ENCODE results near the gene GALNT13. TPM values are rescaled to one million over a fixed set of nuclear protein-coding genes. Genes with fewer than 3 reads are reported as not detected.
A peak's percentile ranks its signal among the peaks of the same experiment; 100 is the strongest.

Gene GALNT13
- total RNA-seq, 1 donor from 2014 or later: 0.46 TPM

- TF ChIP-seq CTCF (IDR thresholded peaks at IDR 0.05; ENCODE audit: insufficient read depth, low read length, poor library complexity, severe bottlenecking): peak; percentile 29
- no peak overlapping the region for H3K4me3 ChIP-seq (ENCODE audit: low read depth, low read length)
- no peaks in the 10 kb centered on the region for H3K36me3 ChIP-seq (ENCODE audit: control insufficient read depth, insufficient read depth, low read length)
- peak; percentile 14 for DNase-seq (ENCODE audit: low read depth)
- H3K27me3 ChIP-seq (ENCODE audit: control insufficient read depth, insufficient read depth, low read length): no peaks in the 10 kb centered on the region
Observed at GRCh38 chr2:154375579-154375931, 503.8 kb downstream of the GALNT13 start.

DNA sequence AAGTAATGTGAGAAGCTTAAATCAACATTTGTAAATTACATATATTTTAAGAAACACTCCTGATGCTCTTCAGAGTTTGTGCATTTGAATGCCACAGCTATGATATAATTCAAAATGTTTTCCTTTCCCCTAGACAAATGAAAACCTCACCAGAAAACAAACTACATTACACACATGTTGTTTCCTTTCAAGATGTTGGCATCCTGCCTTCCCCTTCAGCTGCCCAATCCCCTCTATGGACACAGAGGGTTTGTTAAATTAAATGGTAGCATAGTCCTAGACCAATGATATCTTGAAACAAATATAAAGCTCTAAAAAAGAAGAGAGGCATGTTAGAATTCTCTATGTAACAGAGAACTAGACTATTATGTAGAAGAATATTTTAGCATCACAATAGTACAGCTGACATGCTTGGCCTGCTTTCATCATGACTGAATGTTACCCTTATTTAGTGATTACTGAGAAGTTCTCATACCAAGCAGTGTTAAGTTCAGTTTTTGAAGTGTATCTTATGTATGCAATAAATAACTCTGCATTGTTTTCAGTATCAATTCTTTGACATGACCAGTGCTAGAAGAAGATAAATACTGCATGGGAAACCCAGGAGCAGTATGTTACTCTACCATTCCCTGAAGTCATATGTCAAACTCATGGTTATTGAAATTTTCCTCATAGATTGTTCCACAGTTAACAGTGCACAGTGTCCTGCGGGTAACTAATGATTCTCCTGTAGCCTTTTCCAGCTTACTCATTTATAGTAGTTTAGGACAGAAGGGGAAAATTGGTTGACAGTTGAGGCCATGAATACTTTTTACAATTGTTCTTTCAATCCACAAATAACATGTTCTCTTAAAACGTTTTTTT lies 510.4 kb downstream of the GALNT13 start:
- DNase-seq (ENCODE audit: low read depth): no peak

DNA sequence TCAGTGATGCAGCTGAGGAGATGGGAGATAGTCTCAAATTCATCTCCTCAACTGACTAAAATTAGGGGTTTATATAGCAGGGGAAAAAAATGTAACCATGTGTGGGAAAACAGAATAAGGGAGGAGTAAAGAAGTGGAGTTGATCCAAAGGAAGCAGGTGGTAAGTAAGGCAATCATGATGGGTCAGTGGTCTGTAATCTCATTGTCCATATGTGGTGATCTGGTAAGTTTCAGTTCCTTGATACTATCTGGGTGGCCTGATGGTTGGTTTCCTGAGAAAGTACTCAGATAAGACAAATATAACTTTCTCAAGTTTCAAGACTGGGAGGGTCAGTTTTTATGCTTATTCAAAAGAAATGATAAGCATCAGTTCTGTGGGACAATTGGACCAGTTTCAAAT lies 514.5 kb downstream of the GALNT13 start:
- Histone ChIP-seq H3K4me3 (ENCODE audit: low read depth, low read length) (no peak overlapping the region), H3K27me3 (ENCODE audit: control insufficient read depth, insufficient read depth, low read length) (no peaks in the 10 kb centered on the region), H3K36me3 (ENCODE audit: control insufficient read depth, insufficient read depth, low read length) (no peaks in the 10 kb centered on the region)
- no peak for DNase-seq (ENCODE audit: low read depth)
- no peak for TF ChIP-seq CTCF (IDR thresholded peaks at IDR 0.05; ENCODE audit: insufficient read depth, low read length, poor library complexity, severe bottlenecking)

More for the DNA sequence above, 510.4 kb downstream of the GALNT13 start:
- no peaks in the 10 kb centered on the region for H3K36me3 ChIP-seq (ENCODE audit: control insufficient read depth, insufficient read depth, low read length)
- H3K4me3 ChIP-seq (ENCODE audit: low read depth, low read length): no peak overlapping the region
- no peaks in the 10 kb centered on the region for H3K27me3 ChIP-seq (ENCODE audit: control insufficient read depth, insufficient read depth, low read length)
- TF ChIP-seq CTCF (IDR thresholded peaks at IDR 0.05; ENCODE audit: insufficient read depth, low read length, poor library complexity, severe bottlenecking): no peak

DNA sequence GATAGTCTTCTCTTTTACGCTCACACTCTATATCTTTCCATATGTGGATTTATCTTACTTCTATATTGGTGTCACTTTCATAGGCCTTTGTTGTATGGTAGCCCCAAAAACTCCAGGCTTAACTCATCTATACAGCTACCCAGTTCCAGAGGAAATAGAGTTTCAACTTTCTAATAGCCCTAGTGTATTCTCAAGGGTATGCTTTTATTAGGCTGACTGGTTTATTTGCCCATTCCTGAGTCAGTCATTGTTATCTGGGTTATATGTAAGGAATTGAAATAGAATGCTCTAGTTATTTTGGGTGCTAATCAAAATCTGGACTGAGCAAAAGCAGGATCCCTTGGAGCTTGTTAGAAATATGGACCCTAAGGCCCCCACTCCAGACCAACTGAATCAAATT lies 519.3 kb downstream of the GALNT13 start:
- Histone ChIP-seq H3K27me3 (ENCODE audit: control insufficient read depth, insufficient read depth, low read length) (no peaks in the 10 kb centered on the region), H3K4me3 (ENCODE audit: low read depth, low read length) (no peak overlapping the region), H3K36me3 (ENCODE audit: control insufficient read depth, insufficient read depth, low read length) (no peaks in the 10 kb centered on the region)
- no peak for TF ChIP-seq CTCF (IDR thresholded peaks at IDR 0.05; ENCODE audit: insufficient read depth, low read length, poor library complexity, severe bottlenecking)
- DNase-seq (ENCODE audit: low read depth): no peak

- H3K36me3 ChIP-seq (ENCODE audit: control insufficient read depth, insufficient read depth, low read length): no peaks in the 10 kb centered on the region
- H3K4me3 ChIP-seq (ENCODE audit: low read depth, low read length): no peak overlapping the region
- no peak for DNase-seq (ENCODE audit: low read depth)
- H3K27me3 ChIP-seq (ENCODE audit: control insufficient read depth, insufficient read depth, low read length): no peaks in the 10 kb centered on the region
- no peak for TF ChIP-seq CTCF (IDR thresholded peaks at IDR 0.05; ENCODE audit: insufficient read depth, low read length, poor library complexity, severe bottlenecking)
Observed at GRCh38 chr2:154392256-154392655, 520.5 kb downstream of the GALNT13 start.

- no peak for TF ChIP-seq CTCF (IDR thresholded peaks at IDR 0.05; ENCODE audit: insufficient read depth, low read length, poor library complexity, severe bottlenecking)
- no peaks in the 10 kb centered on the region for H3K27me3 ChIP-seq (ENCODE audit: control insufficient read depth, insufficient read depth, low read length)
- DNase-seq (ENCODE audit: low read depth): no peak
Observed at GRCh38 chr2:154394600-154394999, 522.9 kb downstream of the GALNT13 start.

More at GRCh38 chr2:154394600-154394999, 522.9 kb downstream of the GALNT13 start:
- no peak overlapping the region for H3K4me3 ChIP-seq (ENCODE audit: low read depth, low read length)
- H3K36me3 ChIP-seq (ENCODE audit: control insufficient read depth, insufficient read depth, low read length): no peaks in the 10 kb centered on the region
